ENCODE data around the gene ARSG.
"Not testable (repeated sequence)": the region's sequence is repeated elsewhere in the genome, so short reads cannot be mapped to it uniquely, and the experiment has no call there.

ARSG gene

DNA sequence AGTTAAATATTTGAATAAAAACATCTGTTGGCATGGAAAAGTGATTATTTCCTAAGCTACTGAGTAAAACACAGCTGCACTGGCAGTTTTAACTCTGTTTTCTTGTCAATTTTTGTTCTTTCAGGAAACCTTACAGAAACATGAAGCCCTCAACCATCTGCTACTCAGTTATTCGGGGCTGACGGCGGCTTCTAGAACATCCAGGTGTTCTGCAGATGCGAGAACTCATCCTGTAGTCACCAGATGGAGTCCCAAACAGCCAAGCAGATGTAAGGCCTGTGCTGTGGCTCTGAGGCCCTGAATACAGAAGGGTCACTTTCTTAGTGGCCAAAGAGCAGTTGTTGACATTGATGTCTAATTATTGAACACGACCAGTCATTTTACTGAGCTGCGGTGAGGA is 15.5 kb downstream of the ARSG start:
- DNase-seq (ENCODE audit: low read depth): no peak

DNA sequence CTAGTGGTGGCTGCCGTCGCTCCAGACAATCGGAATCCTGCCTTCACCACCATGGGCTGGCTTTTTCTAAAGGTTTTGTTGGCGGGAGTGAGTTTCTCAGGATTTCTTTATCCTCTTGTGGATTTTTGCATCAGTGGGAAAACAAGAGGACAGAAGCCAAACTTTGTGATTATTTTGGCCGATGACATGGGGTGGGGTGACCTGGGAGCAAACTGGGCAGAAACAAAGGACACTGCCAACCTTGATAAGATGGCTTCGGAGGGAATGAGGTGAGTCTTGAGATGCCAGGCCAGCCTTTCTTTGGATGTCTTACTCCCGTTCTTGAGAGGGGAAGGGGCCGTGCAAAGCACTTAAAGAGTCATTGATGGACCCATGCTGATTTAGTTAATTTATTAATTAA is 16.1 kb downstream of the ARSG start:
- DNase-seq (ENCODE audit: low read depth): no peak

DNA sequence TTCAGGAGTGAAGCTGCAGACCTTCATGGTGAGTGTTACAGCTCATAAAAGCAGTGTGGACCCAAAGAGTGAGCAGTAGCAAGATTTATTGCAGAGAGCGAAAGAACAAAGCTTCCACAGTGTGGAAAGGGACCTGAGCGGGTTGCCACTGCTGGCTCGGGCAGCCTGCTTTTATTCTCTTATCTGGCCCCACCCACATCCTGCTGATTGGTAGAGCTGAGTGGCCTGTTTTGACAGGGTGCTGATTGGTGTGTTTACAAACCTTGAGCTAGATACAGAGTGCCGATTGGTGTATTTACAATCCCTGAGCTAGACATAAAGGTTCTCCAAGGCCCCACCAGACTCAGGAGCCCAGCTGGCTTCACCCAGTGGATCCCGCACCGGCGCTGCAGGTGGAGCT is 17.2 kb downstream of the ARSG start:
- DNase-seq (ENCODE audit: low read depth): not testable (repeated sequence)

DNA sequence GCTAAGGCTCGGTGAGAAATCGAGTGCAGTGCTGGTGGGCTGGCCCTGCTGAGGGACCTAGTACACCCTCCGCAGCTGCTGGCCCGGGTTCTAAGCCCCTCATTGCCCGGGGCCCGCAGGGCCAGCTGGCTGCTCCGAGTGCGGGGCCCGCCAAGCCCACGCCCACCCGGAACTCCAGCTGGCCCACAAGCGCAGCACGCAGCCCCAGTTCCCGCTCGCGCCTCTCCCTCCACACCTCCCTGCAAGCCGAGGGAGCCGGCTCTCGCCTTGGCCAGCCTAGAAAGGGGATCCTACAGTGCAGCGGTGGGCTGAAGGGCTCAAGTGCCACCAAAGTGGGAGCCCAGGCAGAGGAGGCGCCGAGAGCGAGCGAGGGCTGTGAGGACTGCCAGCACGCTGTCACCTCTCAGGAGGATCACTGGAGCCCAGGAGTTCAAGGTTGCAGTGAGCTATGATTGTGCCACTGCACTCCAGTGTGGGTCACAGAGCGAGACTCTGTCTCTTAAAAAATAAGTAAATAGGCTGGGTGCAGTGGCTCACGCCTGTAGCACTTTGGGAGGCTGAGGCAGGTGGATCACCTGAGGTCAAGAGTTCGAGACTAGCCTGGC is 17.9 kb downstream of the ARSG start:
- DNase-seq (ENCODE audit: low read depth): not testable (repeated sequence)

DNA sequence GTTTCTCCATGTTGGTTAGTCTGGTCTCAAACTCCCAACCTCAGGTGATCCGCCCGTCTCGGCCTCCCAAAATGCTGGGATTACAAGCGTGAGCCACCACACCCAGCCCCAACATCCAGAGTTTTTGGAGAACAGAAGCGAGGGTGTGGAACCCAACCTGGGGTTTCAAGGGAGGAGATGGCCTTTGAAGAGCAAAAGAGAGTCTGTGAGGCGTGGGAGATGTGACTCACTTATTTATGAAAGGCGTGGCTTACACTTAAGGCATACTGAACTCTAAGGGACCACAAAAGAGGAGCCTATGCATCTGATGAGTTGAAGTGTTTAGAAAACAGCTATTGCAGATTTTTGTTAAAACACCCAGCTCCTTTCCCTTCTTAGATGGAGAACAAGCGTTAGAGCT is 18.9 kb downstream of the ARSG start:
- DNase-seq (ENCODE audit: low read depth): no peak

DNA sequence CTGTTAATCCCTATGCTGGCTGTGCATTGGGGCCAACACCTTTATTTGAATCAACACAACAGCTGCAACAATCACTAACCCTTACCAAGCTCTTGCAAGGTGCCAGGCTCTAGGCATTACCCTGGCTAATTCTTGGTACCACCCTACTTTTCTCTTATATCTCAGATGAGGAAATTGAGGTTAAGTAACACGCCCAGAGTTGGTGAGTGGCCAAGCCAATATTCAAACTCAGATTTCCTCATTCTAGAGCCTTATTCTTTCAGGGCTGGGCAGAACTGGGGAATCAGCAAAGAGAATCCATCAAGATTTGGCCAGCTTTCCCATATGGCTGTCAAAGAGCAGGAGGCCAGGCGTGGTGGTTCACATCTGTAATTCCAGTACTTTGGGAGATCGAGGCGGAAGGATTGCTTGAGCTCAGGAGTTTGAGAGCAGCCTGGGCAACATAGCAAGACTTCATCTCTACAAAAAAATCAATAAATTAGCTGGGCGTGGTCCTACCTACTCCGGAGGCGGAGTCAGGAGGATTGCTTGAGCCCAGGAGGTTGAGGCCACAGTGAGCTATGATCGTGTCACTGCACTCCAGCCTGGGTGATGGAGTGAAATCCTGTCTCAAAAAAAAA is 23.7 kb downstream of the ARSG start:
- DNase-seq (ENCODE audit: low read depth): no peak

DNA sequence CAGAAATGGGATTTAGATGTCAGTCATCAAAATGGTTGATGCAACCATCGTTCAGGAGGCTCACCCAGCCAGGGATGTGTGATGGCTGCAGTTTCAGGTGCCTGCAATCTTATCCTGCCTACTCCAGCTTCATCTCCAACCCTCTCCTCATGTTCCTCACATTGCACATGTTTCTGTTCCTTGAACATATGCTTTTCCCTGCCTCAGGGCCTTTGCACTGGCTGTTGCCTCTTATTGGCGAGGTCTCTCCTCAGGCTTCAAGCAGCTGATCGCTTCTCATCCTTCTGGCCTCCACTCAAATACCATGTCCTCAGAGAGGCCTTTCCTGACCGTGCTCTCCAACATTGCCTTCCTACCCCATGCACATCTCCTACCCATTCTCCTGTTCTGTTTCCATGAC is 24.6 kb downstream of the ARSG start:
- DNase-seq (ENCODE audit: low read depth): no peak

DNA sequence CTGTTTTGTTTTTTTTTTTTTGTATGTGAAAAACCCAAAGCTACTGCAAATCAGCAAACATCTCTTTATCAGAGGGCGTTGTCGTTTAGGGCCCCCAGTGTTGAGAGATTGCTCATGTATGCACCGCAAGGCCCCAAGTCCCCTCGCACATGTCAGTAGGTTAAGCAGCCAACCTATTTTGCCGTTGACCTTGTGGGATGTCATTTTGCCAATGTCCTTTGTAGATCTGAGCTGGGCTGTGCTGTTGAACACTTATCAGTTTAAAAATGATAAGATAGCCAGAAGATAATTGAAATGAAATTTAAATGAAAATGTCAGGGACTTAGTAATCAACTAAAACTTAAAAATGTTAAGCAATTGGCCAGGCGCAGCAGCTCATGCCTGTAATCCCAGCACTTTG is 26.2 kb downstream of the ARSG start:
- DNase-seq (ENCODE audit: low read depth): no peak

DNA sequence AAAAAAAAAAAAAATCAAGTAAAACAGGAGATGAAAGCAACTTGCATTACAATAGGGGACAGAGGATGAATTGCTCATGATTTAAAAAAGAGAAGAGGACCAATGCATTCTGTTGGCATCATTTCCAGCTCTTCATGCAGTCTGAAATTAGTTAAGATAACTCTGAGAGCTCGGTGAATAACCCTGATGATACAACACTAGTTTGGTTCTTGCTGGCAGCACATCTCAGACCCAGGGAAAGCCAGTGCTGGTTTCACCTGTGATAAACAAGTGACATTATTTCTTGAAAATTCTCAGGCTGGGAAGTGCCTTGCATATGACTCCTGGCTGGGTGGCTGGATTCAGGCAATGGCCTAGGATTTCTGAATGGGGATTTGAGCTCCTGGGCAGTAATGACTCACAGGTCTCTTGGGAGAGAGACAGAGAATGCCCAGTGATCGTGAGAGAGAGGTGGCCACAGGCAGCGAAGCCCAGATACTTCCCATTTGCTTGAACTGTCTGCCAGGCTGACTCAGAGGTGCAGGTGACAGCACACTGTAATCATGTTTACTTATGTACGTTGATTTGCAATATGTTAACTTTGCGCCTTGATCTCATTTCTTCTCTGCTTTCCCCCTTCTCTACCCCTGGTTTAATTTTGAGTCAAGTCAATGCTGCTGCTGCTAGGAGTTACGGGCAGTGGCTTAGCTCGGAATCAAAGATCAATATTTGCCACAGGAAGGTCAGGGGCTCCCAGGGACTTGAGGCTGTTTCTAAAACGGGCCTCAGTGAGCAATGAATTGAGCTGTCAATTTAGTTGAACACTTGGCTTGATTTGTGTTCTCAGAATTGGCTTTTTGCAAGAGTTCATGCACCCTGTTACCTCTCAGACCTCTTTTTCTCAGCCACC is 27.1 kb downstream of the ARSG start:
- DNase-seq (ENCODE audit: low read depth): no peak

DNA sequence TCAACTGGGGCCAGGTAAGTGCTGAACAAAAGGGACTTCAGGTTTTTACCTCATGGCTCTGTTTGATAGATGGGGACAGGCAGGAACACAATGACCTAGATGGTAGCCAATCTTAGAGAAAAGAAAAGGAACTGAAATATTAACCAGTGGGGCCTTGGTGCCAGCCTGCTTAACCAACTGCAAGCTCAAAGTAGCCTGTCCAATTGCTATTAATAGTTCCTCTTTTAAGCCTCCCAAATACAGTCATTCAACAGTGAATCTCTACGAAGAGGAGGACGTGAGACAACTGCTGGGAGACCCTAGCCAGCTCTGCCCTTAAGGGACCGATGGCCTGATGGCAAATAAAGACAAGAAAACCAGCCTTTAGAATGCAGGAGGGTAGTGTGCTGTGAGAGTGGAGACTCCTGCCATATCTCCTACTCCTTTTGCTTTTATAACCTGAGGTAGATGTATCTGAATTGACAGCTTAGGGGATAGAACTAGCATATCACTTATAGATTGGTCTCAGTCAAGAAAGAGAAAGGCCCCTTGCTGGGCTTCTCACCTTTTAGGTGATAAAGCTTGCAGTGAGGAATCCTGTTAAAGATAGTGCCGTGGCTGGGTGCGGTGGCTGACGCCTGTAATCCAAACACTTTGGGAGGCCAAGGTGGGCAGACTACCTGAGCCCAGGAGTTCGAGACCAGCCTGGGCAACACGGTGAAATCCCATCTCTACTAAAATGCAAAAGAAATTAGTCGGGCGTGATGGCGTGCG is 28.3 kb downstream of the ARSG start:
- no peak for DNase-seq (ENCODE audit: low read depth)

DNA sequence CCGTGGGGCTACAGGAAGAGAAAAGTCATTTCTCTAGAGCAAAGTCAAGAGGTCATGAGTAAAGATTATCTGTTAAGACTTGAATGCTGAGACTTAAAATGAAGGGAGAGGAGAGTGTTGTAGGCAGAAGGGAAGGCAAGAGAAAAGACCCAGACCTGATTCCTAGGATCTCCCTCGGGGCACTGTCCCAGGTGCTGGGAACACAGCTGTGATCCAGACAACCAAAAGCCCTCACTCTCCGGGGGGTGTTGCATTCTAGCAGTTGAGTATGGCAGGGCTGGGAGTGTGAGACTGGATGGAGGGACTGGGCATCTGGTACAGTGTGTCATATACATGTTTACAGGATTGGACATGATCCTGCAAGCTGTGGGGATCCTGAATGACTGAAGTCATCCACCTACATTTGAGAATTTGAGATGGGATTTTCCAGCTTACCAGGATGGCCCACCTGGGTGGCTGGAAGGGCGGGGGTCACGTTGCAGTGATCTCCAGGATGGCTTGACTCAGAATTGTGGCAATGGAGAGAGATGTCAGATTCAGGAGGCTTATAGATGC is 29.1 kb downstream of the ARSG start:
- no peak for DNase-seq (ENCODE audit: low read depth)

DNA sequence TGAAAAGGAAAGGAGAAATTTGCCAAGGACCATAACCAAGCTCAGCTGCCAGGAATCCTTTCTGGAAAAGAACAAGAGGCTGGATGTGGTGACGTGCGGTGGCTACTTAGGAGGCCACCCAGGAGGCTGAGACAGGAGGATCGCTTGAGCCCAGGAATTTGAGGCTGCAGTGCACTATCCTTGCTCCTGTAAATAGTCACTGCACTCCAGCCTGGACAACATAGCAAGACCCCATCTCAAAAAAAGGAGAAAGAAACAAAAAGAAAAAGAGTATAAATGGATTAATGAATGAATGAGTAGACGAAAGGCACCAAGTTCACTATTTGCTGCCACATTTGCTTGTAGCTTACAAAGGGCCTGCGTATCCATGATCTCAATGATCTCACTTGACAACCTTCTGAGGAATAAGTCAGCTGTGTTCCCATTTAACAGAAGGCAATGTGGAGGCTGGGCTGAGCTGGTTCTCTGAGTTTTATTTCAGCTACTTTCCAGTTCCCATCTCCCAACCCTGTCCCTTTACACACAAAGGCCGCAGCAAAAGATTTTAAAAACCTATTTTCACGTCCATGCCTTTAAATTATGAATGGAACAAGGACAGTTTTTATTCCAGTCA is 29.8 kb downstream of the ARSG start:
- DNase-seq (ENCODE audit: low read depth): no peak

DNA sequence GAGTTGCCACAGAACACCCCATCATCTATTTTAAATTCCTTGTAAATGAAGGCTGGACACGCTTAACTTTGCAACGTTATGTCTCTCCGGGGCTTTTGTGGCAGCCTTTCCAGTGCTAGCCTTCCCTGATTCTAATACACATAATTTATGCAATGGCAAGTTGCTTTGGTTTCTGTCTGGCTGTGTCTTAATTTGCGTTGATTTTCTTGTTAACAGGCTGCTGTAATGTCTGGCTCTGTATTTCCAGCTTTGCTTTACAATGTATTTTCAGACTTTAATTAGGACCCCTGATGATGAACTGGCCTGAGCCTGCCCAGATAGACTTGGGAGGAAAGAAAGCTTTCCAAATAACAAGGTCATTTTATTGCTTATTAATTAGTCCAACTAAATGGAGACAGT is 30.3 kb downstream of the ARSG start:
- no peak for DNase-seq (ENCODE audit: low read depth)

DNA sequence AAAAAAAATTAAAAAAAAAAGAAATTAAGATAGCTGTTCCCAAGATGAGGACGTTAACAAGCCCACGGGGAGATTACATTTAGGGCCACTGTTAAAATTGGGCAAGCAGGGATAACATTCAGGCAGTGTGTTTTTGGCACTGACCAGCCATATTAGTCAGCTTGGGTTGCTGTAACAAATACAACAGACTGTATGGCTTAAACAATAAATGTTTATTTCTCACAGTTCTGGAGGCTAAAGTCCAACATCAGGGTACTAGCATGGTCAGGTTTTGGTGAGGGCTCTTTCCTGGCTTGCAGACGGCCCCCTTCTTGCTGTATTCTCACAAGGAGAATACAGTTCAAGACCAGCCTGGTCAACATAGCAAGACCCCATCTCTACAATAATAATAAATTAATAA is 31.3 kb downstream of the ARSG start:
- no peak for DNase-seq (ENCODE audit: low read depth)

DNA sequence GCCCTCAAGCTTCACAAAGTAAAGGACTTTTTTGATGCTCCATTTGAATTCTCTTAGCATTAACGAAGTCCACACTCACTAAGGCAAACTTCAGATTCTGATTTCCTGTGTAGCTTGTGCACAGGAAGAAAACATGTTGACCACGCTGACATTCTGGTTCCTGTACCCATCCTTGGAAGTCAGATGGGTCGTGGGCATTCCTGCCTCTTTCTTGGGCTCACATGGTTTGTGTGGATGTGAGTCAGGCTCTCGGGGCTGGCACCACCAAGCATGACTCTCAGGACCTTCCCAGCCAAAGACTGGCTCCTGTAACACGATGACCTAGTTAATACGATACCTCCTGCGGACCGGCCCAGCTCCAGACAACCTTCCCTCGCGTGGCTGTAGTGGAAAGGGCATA is 32.8 kb downstream of the ARSG start:
- DNase-seq (ENCODE audit: low read depth): no peak

DNA sequence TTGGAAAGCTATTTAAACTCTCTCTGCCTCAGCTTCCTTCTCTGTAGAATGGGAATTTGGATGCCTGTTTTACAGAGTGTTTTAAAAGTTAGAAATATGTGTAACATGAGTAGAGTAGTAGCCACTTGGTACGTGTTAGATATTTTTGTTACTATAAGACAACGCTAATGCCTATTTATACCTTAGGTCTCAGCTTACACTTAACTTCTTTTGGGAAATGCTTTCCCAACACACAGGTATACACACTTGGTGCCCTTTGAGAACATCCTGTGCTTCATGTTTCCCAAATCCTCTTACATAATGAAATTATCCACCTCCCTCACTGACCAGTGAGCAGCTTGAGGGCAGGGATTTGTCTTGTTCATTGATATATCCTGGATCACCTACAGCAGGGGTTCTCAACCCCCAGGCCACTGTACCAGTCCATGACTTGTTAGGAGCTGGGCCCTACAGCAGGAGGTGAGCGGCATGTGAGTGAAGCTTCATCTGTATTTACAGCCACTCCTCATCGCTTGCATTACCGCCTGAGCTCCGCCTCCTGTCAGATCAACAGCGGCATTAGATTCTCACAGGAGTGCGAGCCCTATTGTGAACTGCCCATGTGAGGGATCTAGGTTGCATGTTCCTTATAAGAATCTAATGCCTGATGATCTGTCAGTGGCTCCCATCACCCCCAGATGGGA is 33.5 kb downstream of the ARSG start:
- no peak for DNase-seq (ENCODE audit: low read depth)

DNA sequence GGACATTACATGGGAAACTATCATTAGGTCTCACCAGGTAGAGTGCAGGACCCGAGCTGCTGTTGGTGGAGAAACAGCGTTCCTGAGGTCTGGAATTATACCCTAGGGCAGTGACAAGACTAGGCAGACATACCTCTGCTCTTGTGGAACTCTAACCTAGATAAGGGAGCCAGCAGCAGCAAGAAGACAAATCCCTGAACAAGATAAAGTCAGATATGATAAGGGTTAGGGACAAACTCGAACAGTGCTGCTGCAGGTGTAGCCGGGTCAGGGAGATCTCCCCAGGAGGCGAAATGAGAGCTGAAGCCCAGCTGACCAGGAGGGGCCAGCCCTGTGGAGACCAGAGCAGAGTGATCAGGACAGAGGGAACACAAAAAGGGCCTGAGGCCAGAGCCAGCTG is 34.7 kb downstream of the ARSG start:
- DNase-seq (ENCODE audit: low read depth): no peak

DNA sequence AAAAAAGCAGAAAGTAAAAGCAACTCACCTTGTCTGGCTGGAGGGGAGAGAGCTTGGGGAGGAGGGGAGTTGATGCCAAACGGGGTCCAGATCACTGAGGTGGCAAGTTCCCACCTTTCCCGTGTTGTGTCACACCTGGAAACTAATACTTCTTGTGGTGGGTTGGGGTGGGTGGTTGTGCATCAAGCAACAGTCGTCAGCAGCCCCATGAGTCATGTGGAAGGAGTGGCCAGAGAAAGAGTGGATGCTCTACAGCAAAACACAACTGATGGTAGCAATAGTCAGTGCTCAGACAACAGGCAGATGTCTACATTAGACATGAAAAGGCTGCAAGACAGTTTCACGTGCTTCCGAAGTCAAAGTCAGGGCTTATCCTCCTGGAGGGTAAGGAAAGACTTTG is 35.4 kb downstream of the ARSG start:
- no peak for DNase-seq (ENCODE audit: low read depth)

DNA sequence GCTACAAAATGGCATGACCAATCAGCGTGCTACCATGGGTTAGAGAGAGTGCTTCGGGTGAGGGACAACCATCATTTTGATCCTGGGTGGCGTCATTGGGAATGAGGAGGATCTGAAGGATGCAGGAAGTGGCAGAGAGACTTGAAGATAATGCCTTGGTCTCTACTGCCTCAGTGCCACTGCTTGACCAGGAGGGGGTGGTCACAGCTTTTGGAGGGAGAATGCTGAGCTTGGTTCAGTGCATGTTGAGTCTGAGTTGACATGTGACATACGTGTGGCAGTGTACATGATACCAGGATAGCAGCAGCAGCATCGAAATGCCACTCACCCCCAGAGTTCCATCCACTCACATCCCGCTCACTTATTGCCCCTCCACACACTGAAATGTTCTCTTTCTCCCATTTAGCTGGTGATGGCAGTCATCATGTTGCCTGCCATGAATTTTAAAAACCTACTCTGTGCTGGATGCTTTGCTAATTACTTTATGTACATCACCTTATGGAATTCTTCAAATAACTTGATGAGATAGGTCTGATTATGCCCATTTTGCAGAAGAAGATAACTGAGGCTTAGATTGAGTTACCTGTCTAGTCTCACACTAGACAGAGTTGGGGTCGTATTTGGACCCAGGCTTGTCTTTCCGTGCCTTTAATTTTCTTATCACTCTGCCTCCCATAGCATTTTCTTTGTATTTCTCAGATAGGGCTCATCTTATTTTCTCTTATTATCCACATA is 36.7 kb downstream of the ARSG start:
- no peak for DNase-seq (ENCODE audit: low read depth)

DNA sequence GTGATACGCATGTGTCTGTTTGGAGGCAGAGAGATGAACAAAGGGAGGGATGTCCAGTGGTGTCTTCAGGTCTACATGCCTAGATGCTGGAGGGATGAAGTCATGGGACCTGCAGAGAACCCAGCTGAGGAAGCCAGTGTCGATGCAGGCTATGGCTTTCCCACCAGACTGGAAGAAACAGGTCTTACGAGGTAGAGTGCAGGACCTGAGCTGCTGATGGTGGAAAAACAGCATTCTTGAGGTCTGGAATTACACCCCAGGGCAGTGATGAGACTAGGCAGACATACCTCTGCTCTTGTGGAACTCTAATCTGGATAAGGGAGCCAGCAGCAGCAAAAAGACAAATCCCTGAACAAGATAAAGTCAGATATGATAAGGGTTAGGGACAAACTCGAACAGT is 37.4 kb downstream of the ARSG start:
- DNase-seq (ENCODE audit: low read depth): no peak

DNA sequence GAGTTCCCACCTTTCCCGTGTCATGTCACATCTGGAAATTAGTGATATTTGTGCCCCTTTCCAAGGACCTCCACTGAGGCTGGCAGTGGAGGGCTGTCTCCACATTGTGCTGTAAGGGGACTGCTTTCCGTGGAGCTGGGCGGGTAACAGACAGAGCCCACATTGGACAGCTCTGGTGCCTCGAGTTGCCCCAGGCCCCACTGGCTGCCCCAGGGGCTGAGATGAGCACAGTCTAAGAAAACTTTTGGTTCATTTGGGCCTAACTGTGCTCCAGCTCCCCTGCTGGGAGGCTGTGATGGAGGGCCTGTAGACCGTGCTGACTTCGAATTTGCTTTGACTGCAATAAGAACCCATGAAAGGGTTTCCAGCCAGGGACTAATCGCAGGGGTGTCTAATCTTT is 38.0 kb downstream of the ARSG start:
- no peak for DNase-seq (ENCODE audit: low read depth)

All from T follicular helper cell (primary cell).